Measurements from ENCODE around the gene C1S.

The C1S gene

GRCh38 chr12:7092229-7092985, 31.9 kb downstream of the C1S start, which contains the start of gene C1R:
C1R (minus strand) TSS chr12:7092445; CDS start chr12:7092388, 57 bp downstream.
- TF ChIP-seq, protein P1, sequence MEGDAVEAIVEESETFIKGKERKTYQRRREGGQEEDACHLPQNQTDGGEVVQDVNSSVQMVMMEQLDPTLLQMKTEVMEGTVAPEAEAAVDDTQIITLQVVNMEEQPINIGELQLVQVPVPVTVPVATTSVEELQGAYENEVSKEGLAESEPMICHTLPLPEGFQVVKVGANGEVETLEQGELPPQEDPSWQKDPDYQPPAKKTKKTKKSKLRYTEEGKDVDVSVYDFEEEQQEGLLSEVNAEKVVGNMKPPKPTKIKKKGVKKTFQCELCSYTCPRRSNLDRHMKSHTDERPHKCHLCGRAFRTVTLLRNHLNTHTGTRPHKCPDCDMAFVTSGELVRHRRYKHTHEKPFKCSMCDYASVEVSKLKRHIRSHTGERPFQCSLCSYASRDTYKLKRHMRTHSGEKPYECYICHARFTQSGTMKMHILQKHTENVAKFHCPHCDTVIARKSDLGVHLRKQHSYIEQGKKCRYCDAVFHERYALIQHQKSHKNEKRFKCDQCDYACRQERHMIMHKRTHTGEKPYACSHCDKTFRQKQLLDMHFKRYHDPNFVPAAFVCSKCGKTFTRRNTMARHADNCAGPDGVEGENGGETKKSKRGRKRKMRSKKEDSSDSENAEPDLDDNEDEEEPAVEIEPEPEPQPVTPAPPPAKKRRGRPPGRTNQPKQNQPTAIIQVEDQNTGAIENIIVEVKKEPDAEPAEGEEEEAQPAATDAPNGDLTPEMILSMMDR (conservative IDR thresholded peaks at IDR 0.05; ENCODE audit: low read depth, low read length) = peak; percentile 87
- Histone ChIP-seq H3K4me3 (IDR thresholded peaks at IDR 0.05; ENCODE audit: insufficient read depth, low read depth, low read length) (no peak within 1 kb of the TSS), H3K36me3 (ENCODE audit: insufficient read depth) (no peaks in the 10 kb centered on the region), H4K20me1 (ENCODE audit: insufficient read depth) (no peaks in the 10 kb centered on the region), H3K27me3 (ENCODE audit: insufficient read depth, low read depth) (no peaks in the 10 kb centered on the region), H3K4me2 (peak within 1 kb of the TSS; percentile 77), H3K79me2 (ENCODE audit: insufficient read depth, low read depth) (no peaks in the 10 kb centered on the region), H3K9ac (peak within 1 kb of the TSS; percentile 54; the same call in 1 of the 2 replicates), H2AFZ (ENCODE audit: low read depth) (peak within 1 kb of the TSS; percentile 97), H3K27ac (no peak within 1 kb of the TSS), H3K4me1 (ENCODE audit: low read depth, poor library complexity, severe bottlenecking) (peaks cover 8% of the 10 kb centered on the region)

GRCh38 chr12:7092986-7093460, 32.5 kb downstream of the C1S start:
- Histone ChIP-seq H3K27me3 (ENCODE audit: insufficient read depth, low read depth) (no peaks in the 10 kb centered on the region), H3K36me3 (ENCODE audit: insufficient read depth) (no peaks in the 10 kb centered on the region), H3K4me1 (ENCODE audit: low read depth, poor library complexity, severe bottlenecking) (peaks cover 8% of the 10 kb centered on the region), H3K4me3 (IDR thresholded peaks at IDR 0.05; ENCODE audit: insufficient read depth, low read depth, low read length) (no peak overlapping the region), H2AFZ (ENCODE audit: low read depth) (no peak overlapping the region), H3K79me2 (ENCODE audit: insufficient read depth, low read depth) (no peaks in the 10 kb centered on the region), H3K9ac (no peak overlapping the region; the same call in 1 of the 2 replicates), H3K27ac (no peak overlapping the region), H3K4me2 (no peak overlapping the region), H4K20me1 (ENCODE audit: insufficient read depth) (no peaks in the 10 kb centered on the region)
- TF ChIP-seq, protein P1 (conservative IDR thresholded peaks at IDR 0.05; ENCODE audit: low read depth, low read length) = no peak

GRCh38 chr12:7093486-7093885, 33.0 kb downstream of the C1S start:
- H3K36me3 ChIP-seq (ENCODE audit: insufficient read depth) = no peaks in the 10 kb centered on the region
- no peak overlapping the region for H3K27ac ChIP-seq
- H2AFZ ChIP-seq (ENCODE audit: low read depth) = no peak overlapping the region
- peaks cover 8% of the 10 kb centered on the region for H3K4me1 ChIP-seq (ENCODE audit: low read depth, poor library complexity, severe bottlenecking)
- H3K4me2 ChIP-seq = no peak overlapping the region
- H3K9ac ChIP-seq = no peak overlapping the region
- no peak overlapping the region for H3K4me3 ChIP-seq (IDR thresholded peaks at IDR 0.05; ENCODE audit: insufficient read depth, low read depth, low read length)
- no peaks in the 10 kb centered on the region for H3K27me3 ChIP-seq (ENCODE audit: insufficient read depth, low read depth)
- TF ChIP-seq, protein P1 (conservative IDR thresholded peaks at IDR 0.05; ENCODE audit: low read depth, low read length) = no peak
- H3K79me2 ChIP-seq (ENCODE audit: insufficient read depth, low read depth) = no peaks in the 10 kb centered on the region
- no peaks in the 10 kb centered on the region for H4K20me1 ChIP-seq (ENCODE audit: insufficient read depth)

DNA sequence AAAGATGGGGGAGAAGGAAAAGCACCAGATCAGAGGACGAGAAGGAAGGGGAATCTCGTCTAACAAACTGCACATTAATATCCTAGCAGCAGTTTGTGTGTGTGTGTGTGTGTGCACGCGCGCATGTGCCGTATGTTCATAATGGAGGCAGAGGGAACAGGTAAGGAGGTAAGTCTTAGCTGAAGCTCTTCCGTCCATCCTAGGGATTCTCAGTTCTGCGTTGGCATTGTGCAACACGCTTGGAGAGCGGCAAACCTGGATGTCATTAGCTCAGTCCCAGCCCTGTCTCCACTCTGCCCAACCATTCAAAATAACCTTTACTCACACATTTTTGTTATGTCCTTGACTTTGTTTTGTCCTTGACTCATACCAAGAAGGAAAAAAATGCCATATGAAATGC, 33.4 kb downstream of the C1S start:
- H3K27ac ChIP-seq = no peak overlapping the region
- no peaks in the 10 kb centered on the region for H3K27me3 ChIP-seq (ENCODE audit: insufficient read depth, low read depth)
- no peaks in the 10 kb centered on the region for H3K36me3 ChIP-seq (ENCODE audit: insufficient read depth)
- H3K4me1 ChIP-seq (ENCODE audit: low read depth, poor library complexity, severe bottlenecking) = peaks cover 8% of the 10 kb centered on the region
- no peak overlapping the region for H3K9ac ChIP-seq
- no peak overlapping the region for H3K4me3 ChIP-seq (IDR thresholded peaks at IDR 0.05; ENCODE audit: insufficient read depth, low read depth, low read length)
- no peaks in the 10 kb centered on the region for H3K79me2 ChIP-seq (ENCODE audit: insufficient read depth, low read depth)
- TF ChIP-seq, protein P1 (conservative IDR thresholded peaks at IDR 0.05; ENCODE audit: low read depth, low read length) = no peak
- no peak overlapping the region for H2AFZ ChIP-seq (ENCODE audit: low read depth)
- H3K4me2 ChIP-seq = no peak overlapping the region
- H4K20me1 ChIP-seq (ENCODE audit: insufficient read depth) = no peaks in the 10 kb centered on the region

All from KMS-11 (cell line).